Nephron progenitor cell (in vitro differentiated cells): ENCODE measurements around the gene ATRNL1.
"Not testable (repeated sequence)": the region's sequence is repeated elsewhere in the genome, so short reads cannot be mapped to it uniquely, and the experiment has no call there.

ENCODE experiments used
- DNase-seq: peaks from one replicate; pipeline ENCODE4 v3.0.0; 2021
- H3K27ac Mint-ChIP-seq: 2 replicates; pipeline ENCODE4 v1.8.0; 2021; ENCODE audit warnings: mild to moderate bottlenecking, moderate library complexity, mixed read lengths
- H3K27me3 Mint-ChIP-seq: 2 replicates; pipeline ENCODE4 v1.8.0; 2021; ENCODE audit warnings: mild to moderate bottlenecking, low read depth, mixed read lengths; ENCODE audit not compliant: poor library complexity
- H3K36me3 Mint-ChIP-seq: 2 replicates; pipeline ENCODE4 v1.8.0; 2021; ENCODE audit warnings: low read depth, mixed read lengths
- H3K4me1 Mint-ChIP-seq: 2 replicates; pipeline ENCODE4 v1.8.0; 2021; ENCODE audit warnings: mixed read lengths
- H3K4me3 Mint-ChIP-seq: 2 replicates; pipeline ENCODE4 v1.8.0; 2021; ENCODE audit warnings: mild to moderate bottlenecking, moderate library complexity, mixed read lengths
- H3K9me3 Mint-ChIP-seq: 2 replicates; pipeline ENCODE4 v1.8.0; 2021; ENCODE audit warnings: mild to moderate bottlenecking, moderate library complexity, mixed read lengths
- CTCF ChIP-seq: fragments of 200-600 bp; sonication (generic); IDR thresholded peaks from 2 replicates; pipeline ENCODE4 v1.5.0; 2021; ENCODE audit warnings: antibody characterized with exemption

Gene ATRNL1

GRCh38 chr10:115514895-115515294, 421.7 kb downstream of the ATRNL1 start:
- TF ChIP-seq CTCF = no peak
- no peak overlapping the region for H3K4me3 Mint-ChIP-seq
- peaks cover 15% of the 10 kb centered on the region for H3K9me3 Mint-ChIP-seq
- H3K27me3 Mint-ChIP-seq = no peaks in the 10 kb centered on the region
- H3K36me3 Mint-ChIP-seq = peaks cover 14% of the 10 kb centered on the region
- no peak overlapping the region for H3K27ac Mint-ChIP-seq
- no peak for DNase-seq
- H3K4me1 Mint-ChIP-seq = no peaks in the 10 kb centered on the region

- Mint-ChIP-seq H3K36me3 (peaks cover 13% of the 10 kb centered on the region), H3K4me1 (no peaks in the 10 kb centered on the region), H3K9me3 (peaks cover 19% of the 10 kb centered on the region), H3K27ac (no peak overlapping the region), H3K4me3 (no peak overlapping the region), H3K27me3 (no peaks in the 10 kb centered on the region)
- DNase-seq = no peak
- no peak for TF ChIP-seq CTCF
These were observed 432.0 kb downstream of the ATRNL1 start for GRCh38 chr10:115525141-115525540.

GRCh38 chr10:115527682-115528081, 434.5 kb downstream of the ATRNL1 start:
- not testable (repeated sequence) for H3K4me3 Mint-ChIP-seq, H3K4me1 Mint-ChIP-seq, H3K27me3 Mint-ChIP-seq, H3K36me3 Mint-ChIP-seq, DNase-seq
- Mint-ChIP-seq H3K9me3 (peaks cover 18% of the 10 kb centered on the region), H3K27ac (peak overlapping the region; percentile 56)

- H3K4me3 Mint-ChIP-seq, DNase-seq, H3K27me3 Mint-ChIP-seq, H3K27ac Mint-ChIP-seq, H3K4me1 Mint-ChIP-seq: not testable (repeated sequence)
- Mint-ChIP-seq H3K9me3 (peaks cover 37% of the 10 kb centered on the region), H3K36me3 (peaks cover 19% of the 10 kb centered on the region)
These were observed 443.2 kb downstream of the ATRNL1 start for GRCh38 chr10:115536401-115536800.

GRCh38 chr10:115539142-115539762, 446.1 kb downstream of the ATRNL1 start:
- DNase-seq = no peak
- Mint-ChIP-seq H3K4me1 (no peaks in the 10 kb centered on the region), H3K27ac (no peak overlapping the region), H3K4me3 (no peak overlapping the region), H3K36me3 (peaks cover 18% of the 10 kb centered on the region), H3K27me3 (no peaks in the 10 kb centered on the region), H3K9me3 (peaks cover 34% of the 10 kb centered on the region)
- no peak for TF ChIP-seq CTCF

GRCh38 chr10:115555887-115556402, 462.8 kb downstream of the ATRNL1 start:
- Mint-ChIP-seq H3K36me3 (peaks cover 7% of the 10 kb centered on the region), H3K4me3 (no peak overlapping the region), H3K27ac (no peak overlapping the region), H3K4me1 (no peaks in the 10 kb centered on the region), H3K27me3 (no peaks in the 10 kb centered on the region), H3K9me3 (no peaks in the 10 kb centered on the region)
- no peak for DNase-seq
- TF ChIP-seq CTCF = no peak

GRCh38 chr10:115558252-115558651, 465.1 kb downstream of the ATRNL1 start:
- DNase-seq = no peak
- no peak for TF ChIP-seq CTCF
- H3K36me3 Mint-ChIP-seq = peaks cover 7% of the 10 kb centered on the region
- H3K4me1 Mint-ChIP-seq = no peaks in the 10 kb centered on the region
- H3K4me3 Mint-ChIP-seq = no peak overlapping the region
- no peak overlapping the region for H3K27ac Mint-ChIP-seq
- H3K9me3 Mint-ChIP-seq = no peaks in the 10 kb centered on the region
- H3K27me3 Mint-ChIP-seq = no peaks in the 10 kb centered on the region
